CD14-positive monocyte (primary cell): ENCODE measurements around the gene MACROD1. TPM values are rescaled to one million over a fixed set of nuclear protein-coding genes. Genes with fewer than 3 reads are reported as not detected.

ENCODE experiments used
- DNase-seq, 3 donors: peaks; one replicate each; pipeline ENCODE4 v3.0.0-alpha.2; 2011 to 2022
- H2AFZ ChIP-seq: 2 replicates; pipeline ENCODE4 v1.6.0; 2012; ENCODE audit warnings: mild to moderate bottlenecking, low read depth, low read length, inconsistent platforms; ENCODE audit not compliant: insufficient read depth, poor library complexity, severe bottlenecking
- H3K27ac ChIP-seq, 2 donors: 1 replicate in 1 of 2; 2 replicates in 1 of 2; pipeline ENCODE4 v1.5.1; 2012 to 2013; ENCODE audit warnings: low read length in 2 of 2, control low read depth in 1 of 2, inconsistent platforms in 1 of 2, low read depth in 1 of 2, mild to moderate bottlenecking in 1 of 2
- H3K27me3 ChIP-seq, 2 donors: one replicate each; pipeline versions ENCODE4 v1.6.0 to v1.6.1; 2011 to 2013; ENCODE audit warnings: low read length in 2 of 2; ENCODE audit not compliant: control insufficient read depth in 2 of 2, insufficient read depth in 2 of 2
- H3K36me3 ChIP-seq, 2 donors: replicated peaks in 1 of 2; 1 replicate in 1 of 2; 2 replicates in 1 of 2; pipeline versions ENCODE4 v1.5.1 to v1.6.1; 2012 to 2013; ENCODE audit warnings: low read length in 2 of 2, control low read depth in 1 of 2, inconsistent platforms in 1 of 2, mild to moderate bottlenecking in 1 of 2; ENCODE audit not compliant: insufficient read depth in 2 of 2, control insufficient read depth in 1 of 2
- H3K4me1 ChIP-seq, 2 donors: 1 replicate in 1 of 2; 2 replicates in 1 of 2; pipeline versions ENCODE4 v1.5.1 to v1.6.1; 2012 to 2013; ENCODE audit warnings: low read length in 2 of 2, control low read depth in 1 of 2, inconsistent platforms in 1 of 2, mild to moderate bottlenecking in 1 of 2, moderate library complexity in 1 of 2; ENCODE audit not compliant: insufficient read depth in 2 of 2, control insufficient read depth in 1 of 2
- H3K4me2 ChIP-seq: replicated peaks from 2 replicates; pipeline ENCODE3; 2012; ENCODE audit warnings: low read length, moderate library complexity, mild to moderate bottlenecking; ENCODE audit not compliant: poor library complexity, severe bottlenecking; ENCODE audit errors: extremely low read depth
- H3K4me3 ChIP-seq, 3 experiments: fragments of 200-600 bp in 1 of 3; sonication (generic) in 1 of 3; replicated peaks in 1 of 3; 1 replicate in 2 of 3; 2 replicates in 1 of 3; pipeline ENCODE4 v1.5.1; 2011 to 2013; ENCODE audit warnings: low read length in 3 of 3, mild to moderate bottlenecking in 3 of 3, control low read depth in 2 of 3, low read depth in 2 of 3, inconsistent platforms in 1 of 3, moderate library complexity in 1 of 3
- H3K79me2 ChIP-seq: 2 replicates; pipeline ENCODE4 v1.6.0; 2012; ENCODE audit warnings: mild to moderate bottlenecking, control low read depth, inconsistent platforms, low read length, moderate library complexity; ENCODE audit not compliant: insufficient read depth
- H3K9ac ChIP-seq: 2 replicates; pipeline ENCODE4 v1.6.0; 2017; ENCODE audit warnings: low read length, mild to moderate bottlenecking; ENCODE audit not compliant: insufficient read depth, poor library complexity, severe bottlenecking
- H3K9me3 ChIP-seq, 2 donors: replicated peaks in 1 of 2; 1 replicate in 1 of 2; 2 replicates in 1 of 2; pipeline versions ENCODE4 v1.5.1 to v1.6.1; 2012 to 2013; ENCODE audit warnings: low read length in 2 of 2, control low read depth in 1 of 2; ENCODE audit not compliant: control insufficient read depth in 1 of 2, insufficient read depth in 1 of 2
- H4K20me1 ChIP-seq: 2 replicates; pipeline ENCODE4 v1.6.0; 2012; ENCODE audit warnings: mild to moderate bottlenecking, low read length, control low read depth, moderate library complexity; ENCODE audit not compliant: insufficient read depth
- H3K27ac Mint-ChIP-seq, 7 donors: one replicate each; pipeline ENCODE4 v1.8.0; 2020; ENCODE audit warnings: mild to moderate bottlenecking in 7 of 7, mixed read lengths in 7 of 7, moderate library complexity in 6 of 7, inconsistent platforms in 2 of 7
- H3K27me3 Mint-ChIP-seq, 3 donors: one replicate each; pipeline ENCODE4 v1.8.0; 2021 to 2022; ENCODE audit warnings: low read depth in 3 of 3, mild to moderate bottlenecking in 3 of 3, mixed read lengths in 3 of 3, moderate library complexity in 3 of 3, inconsistent platforms in 1 of 3
- H3K36me3 Mint-ChIP-seq, 2 donors: one replicate each; pipeline ENCODE4 v1.8.0; 2020; ENCODE audit warnings: mixed read lengths in 2 of 2, inconsistent platforms in 1 of 2, mild to moderate bottlenecking in 1 of 2
- H3K4me1 Mint-ChIP-seq: one replicate; pipeline ENCODE4 v1.8.0; 2020; ENCODE audit warnings: mild to moderate bottlenecking, mixed read lengths
- H3K4me3 Mint-ChIP-seq, 2 donors: one replicate each; pipeline ENCODE4 v1.8.0; 2020; ENCODE audit warnings: mild to moderate bottlenecking in 2 of 2, mixed read lengths in 2 of 2, moderate library complexity in 1 of 2
- H3K9me3 Mint-ChIP-seq, 7 donors: one replicate each; pipeline ENCODE4 v1.8.0; 2020 to 2022; ENCODE audit warnings: mixed read lengths in 7 of 7, mild to moderate bottlenecking in 6 of 7, moderate library complexity in 6 of 7, inconsistent platforms in 2 of 7
- CTCF ChIP-seq: fragments of 200-600 bp; IDR thresholded peaks from one replicate; pipeline ENCODE4 v1.8.0; 2022; ENCODE audit warnings: antibody characterized with exemption, mild to moderate bottlenecking
- WGBS: methylation state at CpG from one replicate; pipeline ENCODE4 v1.1.5; 2013; ENCODE audit warnings: missing lambda C conversion rate; ENCODE audit not compliant: insufficient coverage; 5-methylcytosine and 5-hydroxymethylcytosine counted together
- intact Hi-C, 2 donors: fragments of 100-400 bp; cut with micrococcal nuclease; formaldehyde crosslinking; loops; one replicate each; pipeline versions ENCODE4 v1.15.0 to v1.15.1; 2023
- polyA plus RNA-seq, 3 donors: library from polyadenylated mRNA; depleted of rRNA in 1 of 3; unstranded in 2 of 3; stranded (reverse) in 1 of 3; fragments of 300-500 nt in 2 of 3; fragments of >200 nt in 1 of 3; fragmentation: Illumina TruSeq in 2 of 3; gene quantifications; 1 replicate in 2 of 3; 2 replicates in 1 of 3; pipeline ENCODE4 v1.2.3, GENCODE V29; 2012 to 2021

The MACROD1 gene
- polyA plus RNA-seq, 3 donors = 1.5 to 2.4 (median 2.2) TPM

DNA sequence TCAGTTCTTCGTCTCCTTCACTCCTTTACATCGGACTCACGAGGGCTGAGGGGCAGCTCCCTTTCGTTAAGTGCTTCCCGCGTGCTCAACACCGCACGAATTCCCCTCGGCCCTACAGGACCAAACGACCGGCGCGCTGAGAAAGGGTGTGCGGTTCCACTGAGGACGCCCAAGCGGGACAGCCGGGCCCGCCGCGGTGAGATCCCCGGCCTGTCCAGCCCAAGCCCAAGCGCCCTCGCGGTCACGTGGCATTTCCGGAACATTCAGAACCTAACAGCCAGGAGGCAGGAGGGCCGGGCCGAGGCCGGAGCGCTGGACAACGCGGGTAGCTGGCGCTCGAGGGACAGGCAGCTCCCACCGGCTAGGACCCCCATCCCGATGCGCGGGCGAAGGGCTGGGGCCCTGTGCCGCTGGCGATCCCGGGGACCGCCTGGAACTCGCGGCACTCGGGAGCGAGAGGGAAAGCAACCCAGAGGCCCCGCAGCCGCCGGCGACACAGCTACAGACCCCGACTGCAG lies 19.3 kb upstream of the MACROD1 start:
- peak overlapping the region; percentile 90 to 93 for H3K4me3 Mint-ChIP-seq
- H3K4me2 ChIP-seq = peak overlapping the region; percentile 84
- no peak for TF ChIP-seq CTCF
- no peaks in the 10 kb centered on the region for H3K27me3 ChIP-seq
- H3K27ac ChIP-seq = peak overlapping the region; percentile 78 to 88
- H3K36me3 ChIP-seq = no peaks in the 10 kb centered on the region
- no peaks in the 10 kb centered on the region for H4K20me1 ChIP-seq
- peaks cover 40 to 57% of the 10 kb centered on the region in 2 donors for H3K4me1 ChIP-seq
- peaks cover 50% of the 10 kb centered on the region for H3K4me1 Mint-ChIP-seq
- intact Hi-C loops = no loop called here
- peaks cover 3 to 7% of the 10 kb centered on the region in 2 donors for H3K36me3 Mint-ChIP-seq
- H3K9ac ChIP-seq = peak overlapping the region; percentile 74
- peaks cover 18% of the 10 kb centered on the region for H3K79me2 ChIP-seq
- peak; percentile 71 to 87 (median 80) for DNase-seq
- H3K27me3 Mint-ChIP-seq = peaks cover 0 to 1% (median 0%) of the 10 kb centered on the region in 3 donors
- H3K9me3 Mint-ChIP-seq = no peaks in the 10 kb centered on the region
- WGBS = under 1% methylated on average over 52 of the region's 52 CpGs
- peak overlapping the region; percentile 89 to 97 (median 96) for H3K27ac Mint-ChIP-seq
- H3K9me3 ChIP-seq = no peaks in the 10 kb centered on the region
- H3K4me3 ChIP-seq = peak overlapping the region; percentile 48 to 84 (median 48)
- peak overlapping the region; percentile 90 for H2AFZ ChIP-seq

- Histone ChIP-seq H3K27me3 (no peaks in the 10 kb centered on the region), H3K9me3 (no peaks in the 10 kb centered on the region), H3K9ac (no peak overlapping the region), H3K4me1 (peaks cover 32 to 47% of the 10 kb centered on the region in 2 donors), H3K79me2 (peaks cover 18% of the 10 kb centered on the region), H3K36me3 (no peaks in the 10 kb centered on the region), H4K20me1 (no peaks in the 10 kb centered on the region), H3K27ac (no peak overlapping the region), H2AFZ (no peak overlapping the region), H3K4me2 (no peak overlapping the region), H3K4me3 (no peak overlapping the region)
- Mint-ChIP-seq H3K27me3 (peaks cover 0 to 1% (median 0%) of the 10 kb centered on the region in 3 donors), H3K9me3 (no peaks in the 10 kb centered on the region), H3K4me1 (peaks cover 42% of the 10 kb centered on the region), H3K36me3 (peaks cover 2 to 3% of the 10 kb centered on the region in 2 donors), H3K4me3 (no peak overlapping the region), H3K27ac (peak overlapping the region in 2 of 7 donors; percentile 51 to 76)
- TF ChIP-seq CTCF = no peak
- WGBS = 100% methylated on average over 1 of the region's 7 CpGs
- no peak for DNase-seq
- intact Hi-C loops = no loop called here
These were observed 18.0 kb upstream of the MACROD1 start for GRCh38 chr11:64183890-64184289.
